HG03060 (cell line): ENCODE data around the gene LARP1B.
"Not testable (repeated sequence)": the region's sequence is repeated elsewhere in the genome, so short reads cannot be mapped to it uniquely, and the experiment has no call there.

Source experiments
- ATAC-seq: cut with Tn5 transposase; IDR thresholded peaks from one replicate; pipeline ENCODE4 v1.9.1; 2021; ENCODE audit warnings: low read depth, moderate number of reproducible peaks; ENCODE audit not compliant: unreplicated experiment

The LARP1B gene

DNA sequence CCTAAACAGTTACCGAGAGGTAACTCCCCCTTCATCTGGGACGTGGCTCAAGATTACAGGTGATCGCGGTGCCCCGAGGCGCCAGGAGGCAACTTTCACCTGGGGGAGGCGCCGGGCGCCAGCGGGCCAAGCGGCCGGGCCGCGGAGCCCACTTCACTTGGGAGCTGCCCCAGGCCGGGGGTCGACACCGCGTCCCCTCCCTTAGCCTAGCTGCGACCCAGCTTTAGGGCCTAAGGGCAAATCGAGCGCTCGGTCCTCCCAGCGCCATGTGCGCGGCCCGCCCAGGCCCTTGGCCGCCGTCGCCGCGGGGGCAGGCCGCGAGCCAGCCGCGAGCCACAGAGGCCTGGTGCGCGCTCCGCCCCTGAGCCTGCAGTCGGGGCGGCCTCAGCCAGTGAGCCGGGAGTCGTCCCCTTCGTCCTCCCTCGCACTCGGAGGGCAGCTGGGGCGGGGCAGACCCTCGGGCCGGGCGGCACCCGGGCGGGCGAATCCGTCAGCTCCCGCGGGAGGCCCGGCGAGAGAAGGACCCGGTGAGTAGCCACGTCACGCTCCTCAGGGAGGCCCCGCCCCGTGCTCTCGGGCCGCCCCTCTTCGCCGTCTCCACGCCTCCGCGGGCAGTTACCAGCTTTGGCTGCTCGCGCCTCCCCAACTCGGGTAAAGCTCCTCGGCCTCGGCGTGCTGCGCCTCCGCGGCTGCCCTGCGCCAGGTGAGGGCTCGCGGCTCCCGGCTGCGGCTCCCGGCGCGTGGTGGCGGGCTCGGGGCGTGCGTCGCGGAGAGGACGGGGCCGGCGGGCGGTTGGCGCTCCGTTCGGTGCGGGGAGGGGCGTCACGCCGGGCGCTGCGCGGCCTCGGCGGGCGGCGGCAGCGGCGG is at the start of gene LARP1B:
Gene LARP1B (plus strand): TSS at position 614 of the 867 bp plus-strand sequence. CDS start 13,640 bp downstream, outside the sequence.
- peak; percentile 79 for ATAC-seq

GRCh38 chr4:128025319-128025718 is 35.8 kb upstream of the LARP1B start:
- no peak for ATAC-seq

DNA sequence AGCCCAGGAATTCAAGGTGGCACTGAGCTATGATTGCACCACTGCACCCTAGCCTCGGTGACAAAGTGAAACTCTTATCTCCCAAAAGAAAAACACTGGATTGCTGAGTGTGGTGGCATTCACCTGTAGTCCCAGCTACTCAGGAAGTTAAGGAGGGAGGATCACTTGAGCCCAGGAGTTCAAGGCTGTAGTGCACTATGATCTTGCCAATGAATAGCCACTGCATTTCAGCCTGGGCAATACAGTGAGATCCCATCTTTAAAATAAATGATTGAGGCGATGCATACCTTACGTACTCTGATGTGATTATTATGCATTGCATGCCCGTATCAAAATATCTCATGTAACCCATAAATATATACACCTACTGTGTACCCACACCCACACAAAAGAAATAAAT is 31.2 kb upstream of the LARP1B start:
- ATAC-seq, result no peak

DNA sequence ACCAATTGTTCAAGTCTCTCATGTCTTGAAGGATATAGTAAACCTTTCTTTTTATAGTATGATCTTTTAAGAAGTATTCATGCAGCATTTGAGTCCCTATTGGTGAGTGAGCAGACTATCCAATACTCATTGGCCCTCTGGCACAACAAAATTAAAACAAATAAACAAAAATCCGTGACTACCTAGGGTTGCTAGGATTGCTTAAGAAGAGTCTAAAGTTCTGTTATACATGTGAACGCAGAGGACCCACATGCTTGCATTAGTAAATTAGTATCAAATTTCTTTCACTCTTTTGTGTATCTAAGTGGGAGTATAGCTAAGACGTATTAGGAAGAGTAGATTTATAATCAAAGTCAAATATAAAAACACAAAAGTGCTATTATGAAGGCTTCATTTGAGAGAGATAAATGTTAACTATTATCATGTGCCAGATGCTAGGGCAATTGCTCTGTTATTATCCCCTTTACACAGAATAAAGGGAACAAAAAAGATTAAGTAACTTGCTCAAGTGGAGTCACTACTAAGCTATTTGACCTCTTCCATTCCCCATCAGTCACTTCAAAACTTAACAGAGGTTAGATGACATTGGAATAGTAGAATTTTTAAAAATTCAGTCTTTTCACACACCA is 29.2 kb upstream of the LARP1B start:
- no peak for ATAC-seq

DNA sequence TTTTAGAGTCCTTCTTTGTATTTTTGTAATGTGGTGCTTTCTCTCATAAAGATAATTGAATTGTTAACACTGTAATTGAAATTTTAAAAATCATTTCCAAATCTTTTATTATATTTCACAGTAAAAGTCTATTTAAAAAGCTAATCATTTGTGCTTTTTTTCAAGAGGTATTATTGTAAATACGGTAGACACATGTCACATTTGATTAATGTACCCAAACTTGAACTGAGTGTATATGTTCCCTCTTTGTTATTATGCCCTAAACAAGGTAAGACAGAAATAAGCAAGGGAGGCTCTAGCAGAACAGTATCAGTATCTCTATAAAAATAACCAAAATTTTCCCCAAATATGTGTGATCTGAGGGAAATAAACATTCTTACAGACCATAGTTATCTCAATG is 21.5 kb upstream of the LARP1B start:
- no peak for ATAC-seq

DNA sequence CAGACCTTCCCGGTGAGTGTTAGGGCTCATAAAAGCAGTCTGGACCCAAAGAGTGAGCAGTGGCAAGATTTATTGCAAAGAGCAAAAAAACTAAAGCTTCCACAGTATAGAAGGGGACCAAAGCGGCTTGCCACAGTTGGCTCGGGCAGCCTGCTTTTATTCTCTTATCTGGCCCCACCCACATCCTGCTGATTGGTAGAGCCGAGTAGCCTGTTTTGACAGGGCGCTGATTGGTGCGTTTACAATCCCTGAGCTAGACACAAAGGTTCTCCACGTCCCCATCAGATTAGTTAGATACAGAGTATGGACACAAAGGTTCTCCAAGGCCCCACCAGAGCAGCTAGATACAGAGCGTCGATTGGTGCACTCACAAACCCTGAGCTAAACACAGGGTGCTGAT is 14.1 kb upstream of the LARP1B start:
- not testable (repeated sequence) for ATAC-seq

GRCh38 chr4:128047514-128047913 is 13.6 kb upstream of the LARP1B start:
- ATAC-seq, result not testable (repeated sequence)

- not testable (repeated sequence) for ATAC-seq
These were observed 9.9 kb upstream of the LARP1B start for GRCh38 chr4:128051229-128051628.

- ATAC-seq, result not testable (repeated sequence)
These were observed 6.2 kb upstream of the LARP1B start for GRCh38 chr4:128054907-128055306.

GRCh38 chr4:128055441-128056206 is 5.5 kb upstream of the LARP1B start:
- not testable (repeated sequence) for ATAC-seq

- ATAC-seq, result no peak
These were observed 4.7 kb upstream of the LARP1B start for GRCh38 chr4:128056396-128056795.

GRCh38 chr4:128060121-128060698 is 902 bp upstream of the LARP1B start:
- ATAC-seq, result no peak

GRCh38 chr4:128061566-128062536 is 739 bp downstream of the LARP1B start:
- peak; percentile 14 for ATAC-seq

- not testable (repeated sequence) for ATAC-seq
These were observed 5.3 kb downstream of the LARP1B start for GRCh38 chr4:128066453-128066820.

GRCh38 chr4:128068918-128069317 is 7.8 kb downstream of the LARP1B start:
- ATAC-seq, result no peak

- ATAC-seq, result no peak
These were observed 15.4 kb downstream of the LARP1B start for GRCh38 chr4:128076464-128076863.

DNA sequence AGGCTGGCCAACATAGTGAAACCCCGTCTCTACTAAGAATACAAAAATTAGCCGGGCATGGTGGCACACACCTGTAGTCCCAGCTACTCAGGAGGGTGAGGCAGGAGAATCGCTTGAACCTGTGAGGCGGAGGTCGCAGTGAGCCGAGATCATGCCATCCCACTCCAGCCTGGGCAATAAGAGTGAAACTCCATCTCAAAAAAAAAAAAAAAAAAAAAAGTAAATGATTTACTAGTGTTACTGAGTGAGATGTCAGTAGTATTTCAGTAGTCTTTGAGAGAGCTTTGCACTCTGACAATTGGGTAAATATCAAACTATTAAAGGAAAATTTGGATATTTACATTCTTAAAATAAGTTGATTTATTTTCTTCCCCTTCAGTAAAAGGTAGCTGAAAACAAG is 34.2 kb downstream of the LARP1B start:
- not testable (repeated sequence) for ATAC-seq

DNA sequence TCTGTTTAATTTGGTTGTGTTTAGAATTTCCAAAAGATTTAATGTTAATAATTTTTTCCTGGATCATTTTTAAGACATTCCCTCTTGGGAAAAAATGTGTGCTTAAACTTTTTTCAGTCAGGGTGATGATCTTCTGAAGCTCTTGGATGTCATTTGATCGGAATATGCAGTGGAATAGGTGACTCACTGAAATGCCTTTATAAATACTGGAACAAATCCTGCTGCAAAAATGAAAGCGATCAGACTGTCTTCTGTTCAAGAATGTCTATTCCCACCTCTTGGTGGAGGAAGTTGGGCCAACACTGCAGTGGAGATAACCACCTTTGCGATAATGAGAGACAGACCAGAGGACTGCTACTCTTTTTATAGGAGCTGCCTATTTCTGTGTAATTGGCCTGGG is 46.7 kb downstream of the LARP1B start:
- ATAC-seq, result no peak

- no peak for ATAC-seq
These were observed 61.9 kb downstream of the LARP1B start for GRCh38 chr4:128123036-128123435.

DNA sequence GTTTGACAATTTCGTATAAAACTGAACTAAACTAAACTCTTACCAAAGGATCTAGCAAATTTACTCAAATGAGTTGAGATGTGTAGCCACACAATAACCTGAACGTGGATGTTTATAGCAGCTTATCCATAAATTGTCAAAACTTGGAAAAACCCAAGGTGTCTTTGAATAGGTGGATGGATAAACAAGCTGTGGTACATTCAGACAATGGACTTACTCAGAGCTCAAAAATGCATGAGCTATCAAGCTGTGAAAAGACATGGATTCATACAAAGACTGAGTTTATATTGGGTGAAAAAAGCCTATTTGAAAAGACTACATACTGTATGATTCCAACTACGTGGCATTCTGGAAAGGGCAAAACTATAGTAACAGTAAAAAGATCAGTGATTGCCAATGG is 69.5 kb downstream of the LARP1B start:
- ATAC-seq, result no peak
